Skeletal muscle cell (primary cell): Measurements from ENCODE around the gene UBE2E2.

ENCODE experiments used
- DNase-seq: peaks from one replicate; pipeline ENCODE4 v3.0.0-alpha.2; 2010; ENCODE audit warnings: low read depth
- H3K4me3 ChIP-seq: 2 replicates; pipeline ENCODE4 v1.5.1; 2011; ENCODE audit warnings: low read depth, mild to moderate bottlenecking, control low read depth, low read length, moderate library complexity

The UBE2E2 gene

GRCh38 chr3:23189187-23189586 is 13.9 kb upstream of the UBE2E2 start:
- no peak overlapping the region for H3K4me3 ChIP-seq
- no peak for DNase-seq

GRCh38 chr3:23192816-23193215 is 10.3 kb upstream of the UBE2E2 start:
- no peak for DNase-seq
- no peak overlapping the region for H3K4me3 ChIP-seq

GRCh38 chr3:23193831-23194230 is 9.3 kb upstream of the UBE2E2 start:
- no peak overlapping the region for H3K4me3 ChIP-seq
- DNase-seq = no peak

- no peak overlapping the region for H3K4me3 ChIP-seq
- DNase-seq = no peak
These were observed 4.3 kb upstream of the UBE2E2 start for GRCh38 chr3:23198801-23199200.

GRCh38 chr3:23199649-23200048 is 3.5 kb upstream of the UBE2E2 start:
- no peak for DNase-seq
- H3K4me3 ChIP-seq = no peak overlapping the region

GRCh38 chr3:23201154-23201838 is 1.8 kb upstream of the UBE2E2 start:
- no peak for DNase-seq
- no peak overlapping the region for H3K4me3 ChIP-seq

GRCh38 chr3:23202203-23202920 is 765 bp upstream of the UBE2E2 start:
- no peak for DNase-seq
- peak overlapping the region; percentile 65 for H3K4me3 ChIP-seq

GRCh38 chr3:23203708-23204330 is 692 bp downstream of the UBE2E2 start:
- H3K4me3 ChIP-seq = peak overlapping the region; percentile 58
- no peak for DNase-seq

- no peak for DNase-seq
- no peak overlapping the region for H3K4me3 ChIP-seq
These were observed 3.2 kb downstream of the UBE2E2 start for GRCh38 chr3:23206366-23206765.

- H3K4me3 ChIP-seq = no peak overlapping the region
These were observed 6.0 kb downstream of the UBE2E2 start for GRCh38 chr3:23209103-23209502.

GRCh38 chr3:23209747-23210487 is 6.8 kb downstream of the UBE2E2 start:
- no peak for DNase-seq
- no peak overlapping the region for H3K4me3 ChIP-seq

More at GRCh38 chr3:23209103-23209502, 6.0 kb downstream of the UBE2E2 start:
- DNase-seq = no peak

- no peak overlapping the region for H3K4me3 ChIP-seq
- no peak for DNase-seq
These were observed 10.7 kb downstream of the UBE2E2 start for GRCh38 chr3:23213813-23214212.

GRCh38 chr3:23217872-23218554 is 14.9 kb downstream of the UBE2E2 start:
- DNase-seq = no peak
- H3K4me3 ChIP-seq = no peak overlapping the region

GRCh38 chr3:23219117-23219516 is 16.0 kb downstream of the UBE2E2 start:
- no peak overlapping the region for H3K4me3 ChIP-seq
- DNase-seq = no peak

GRCh38 chr3:23219552-23219951 is 16.4 kb downstream of the UBE2E2 start:
- no peak for DNase-seq
- H3K4me3 ChIP-seq = no peak overlapping the region

GRCh38 chr3:23221136-23221535 is 18.0 kb downstream of the UBE2E2 start:
- no peak for DNase-seq

GRCh38 chr3:23232016-23232415 is 28.9 kb downstream of the UBE2E2 start:
- H3K4me3 ChIP-seq = no peak overlapping the region
- no peak for DNase-seq

More at GRCh38 chr3:23221136-23221535, 18.0 kb downstream of the UBE2E2 start:
- H3K4me3 ChIP-seq = no peak overlapping the region

GRCh38 chr3:23232854-23233253 is 29.7 kb downstream of the UBE2E2 start:
- no peak for DNase-seq
- H3K4me3 ChIP-seq = no peak overlapping the region

GRCh38 chr3:23235264-23235663 is 32.1 kb downstream of the UBE2E2 start:
- no peak for DNase-seq
- H3K4me3 ChIP-seq = no peak overlapping the region
